Astrocyte (in vitro differentiated cells and primary cell): ENCODE results near the gene CNOT4.

Experiments
- CTCF ChIP-seq: IDR thresholded peaks from 2 replicates; pipeline ENCODE4 v1.5.1; 2011; ENCODE audit warnings: low read depth, mild to moderate bottlenecking, inconsistent platforms, low read length, moderate library complexity; ENCODE audit not compliant: insufficient read depth
- EZH2 ChIP-seq: IDR thresholded peaks from 2 replicates; pipeline ENCODE4 v1.6.1; 2012; ENCODE audit warnings: mild to moderate bottlenecking, low read length, inconsistent platforms; ENCODE audit not compliant: insufficient read depth

- TF ChIP-seq CTCF (no peak), EZH2 (no peak)
Measured at GRCh38 chr7:135330088-135330487, 179.8 kb downstream of the CNOT4 start.
